Suprapubic skin (tissue), 4 donors: Measurements from ENCODE around the gene RCN2. TPM values are rescaled to one million over a fixed set of nuclear protein-coding genes. Genes with fewer than 3 reads are reported as not detected.
"Not testable (repeated sequence)": the region's sequence is repeated elsewhere in the genome, so short reads cannot be mapped to it uniquely, and the experiment has no call there.

ENCODE experiments used
- DNase-seq, 2 donors: peaks; one replicate each; pipeline ENCODE4 v3.0.0-alpha.2; 2019; ENCODE audit warnings: low spot score in 2 of 2
- H3K27ac ChIP-seq: fragments of 200-600 bp; sonication (generic); one replicate; pipeline ENCODE4 v1.5.1; 2019
- H3K27me3 ChIP-seq: fragments of 200-600 bp; sonication (generic); one replicate; pipeline ENCODE4 v1.5.1; 2019
- H3K36me3 ChIP-seq: fragments of 200-600 bp; sonication (generic); one replicate; pipeline ENCODE4 v1.5.1; 2019
- H3K4me1 ChIP-seq: fragments of 200-600 bp; sonication (generic); one replicate; pipeline ENCODE4 v1.5.1; 2019
- H3K4me3 ChIP-seq: fragments of 200-600 bp; sonication (generic); one replicate; pipeline ENCODE4 v1.5.1; 2019; ENCODE audit warnings: mild to moderate bottlenecking
- H3K9me3 ChIP-seq: fragments of 200-600 bp; sonication (generic); one replicate; pipeline ENCODE4 v1.5.1; 2019
- CTCF ChIP-seq, 2 donors: fragments of 200-600 bp in 1 of 2; fragments of 450-650 bp in 1 of 2; sonication (generic) in 1 of 2; IDR thresholded peaks; one replicate each; pipeline ENCODE4 v1.5.1; 2016 to 2019; ENCODE audit warnings: antibody characterized with exemption in 2 of 2, mild to moderate bottlenecking in 1 of 2, moderate library complexity in 1 of 2
- EP300 ChIP-seq: sonication (generic); formaldehyde crosslinking; IDR thresholded peaks from one replicate; pipeline ENCODE4 v1.6.1; 2017; ENCODE audit warnings: antibody characterized with exemption
- POLR2A ChIP-seq, 2 donors: fragments of 450-650 bp; IDR thresholded peaks; one replicate each; pipeline ENCODE4 v1.6.1; 2017; ENCODE audit warnings: antibody characterized with exemption in 2 of 2, mild to moderate bottlenecking in 2 of 2, moderate library complexity in 2 of 2
- POLR2AphosphoS5 ChIP-seq, 3 donors: sonication (generic); formaldehyde crosslinking; IDR thresholded peaks; one replicate each; pipeline ENCODE4 v1.6.1; 2017; ENCODE audit warnings: antibody characterized with exemption in 3 of 3
- WGBS: methylation state at CpG from one replicate; pipeline ENCODE4 v1.1.5; 2018; 5-methylcytosine and 5-hydroxymethylcytosine counted together
- total RNA-seq, 4 donors: library from RNA; depleted of rRNA; stranded (reverse); fragments of >200 nt; gene quantifications; one replicate each; pipeline ENCODE4 v1.1.0, GENCODE V29; 2016

Gene RCN2
- total RNA-seq, 4 donors from 2014 or later, result 18.3 to 33.1 (median 23.6) TPM

GRCh38 chr15:76963596-76963995, 32.0 kb downstream of the RCN2 start:
- Histone ChIP-seq H3K36me3 (no peaks in the 10 kb centered on the region), H3K27ac (no peak overlapping the region), H3K27me3 (no peaks in the 10 kb centered on the region), H3K9me3 (no peaks in the 10 kb centered on the region), H3K4me1 (peaks cover 3% of the 10 kb centered on the region), H3K4me3 (no peak overlapping the region)
- no peak for DNase-seq
- WGBS, result 52% methylated on average over 9 of the region's 9 CpGs
- no peak for TF ChIP-seq CTCF (IDR thresholded peaks at IDR 0.05)
- no peak for TF ChIP-seq EP300
- no peak for TF ChIP-seq POLR2A (IDR thresholded peaks at IDR 0.05)
- no peak for TF ChIP-seq POLR2AphosphoS5 (IDR thresholded peaks at IDR 0.05)

GRCh38 chr15:76964157-76964556, 32.6 kb downstream of the RCN2 start:
- peaks cover 3% of the 10 kb centered on the region for H3K4me1 ChIP-seq
- no peak overlapping the region for H3K27ac ChIP-seq
- DNase-seq, result no peak
- no peaks in the 10 kb centered on the region for H3K9me3 ChIP-seq
- H3K36me3 ChIP-seq, result no peaks in the 10 kb centered on the region
- TF ChIP-seq EP300, result no peak
- TF ChIP-seq POLR2A (IDR thresholded peaks at IDR 0.05), result no peak
- TF ChIP-seq POLR2AphosphoS5 (IDR thresholded peaks at IDR 0.05), result no peak
- TF ChIP-seq CTCF (IDR thresholded peaks at IDR 0.05), result no peak
- H3K4me3 ChIP-seq, result no peak overlapping the region
- H3K27me3 ChIP-seq, result no peaks in the 10 kb centered on the region
- 30% methylated on average over 5 of the region's 5 CpGs for WGBS

GRCh38 chr15:76966051-76966450, 34.5 kb downstream of the RCN2 start:
- H3K36me3 ChIP-seq, H3K27me3 ChIP-seq, DNase-seq, H3K27ac ChIP-seq, H3K9me3 ChIP-seq, H3K4me3 ChIP-seq, H3K4me1 ChIP-seq: not testable (repeated sequence)
- WGBS, result 60% methylated on average over 6 of the region's 7 CpGs

- TF ChIP-seq POLR2AphosphoS5 (IDR thresholded peaks at IDR 0.05), result no peak
- Histone ChIP-seq H3K36me3 (no peaks in the 10 kb centered on the region), H3K27me3 (no peaks in the 10 kb centered on the region), H3K4me1 (peaks cover 3% of the 10 kb centered on the region), H3K4me3 (no peak overlapping the region), H3K9me3 (no peaks in the 10 kb centered on the region), H3K27ac (no peak overlapping the region)
- 29% methylated on average over 4 of the region's 4 CpGs for WGBS
- DNase-seq, result no peak
Observed at GRCh38 chr15:76967067-76967466, 35.5 kb downstream of the RCN2 start.

GRCh38 chr15:76968306-76968705, 36.8 kb downstream of the RCN2 start:
- H3K27me3 ChIP-seq, result no peaks in the 10 kb centered on the region
- H3K36me3 ChIP-seq, result no peaks in the 10 kb centered on the region
- H3K4me1 ChIP-seq, result peaks cover 11% of the 10 kb centered on the region
- H3K9me3 ChIP-seq, result no peaks in the 10 kb centered on the region
- no peak for DNase-seq
- no peak overlapping the region for H3K27ac ChIP-seq
- TF ChIP-seq CTCF (IDR thresholded peaks at IDR 0.05), result no peak
- TF ChIP-seq POLR2A (IDR thresholded peaks at IDR 0.05), result no peak
- TF ChIP-seq POLR2AphosphoS5 (IDR thresholded peaks at IDR 0.05), result no peak
- no peak for TF ChIP-seq EP300
- 96% methylated on average over 1 of the region's 1 CpG for WGBS
- H3K4me3 ChIP-seq, result no peak overlapping the region

GRCh38 chr15:76972389-76973361, 41.1 kb downstream of the RCN2 start:
- Histone ChIP-seq H3K9me3 (no peaks in the 10 kb centered on the region), H3K4me1 (peaks cover 8% of the 10 kb centered on the region), H3K4me3 (no peak overlapping the region), H3K27me3 (no peaks in the 10 kb centered on the region), H3K27ac (no peak overlapping the region), H3K36me3 (no peaks in the 10 kb centered on the region)
- 35% methylated on average over 16 of the region's 21 CpGs for WGBS
- TF ChIP-seq CTCF (IDR thresholded peaks at IDR 0.05), result no peak
- no peak for TF ChIP-seq POLR2A (IDR thresholded peaks at IDR 0.05)
- TF ChIP-seq POLR2AphosphoS5 (IDR thresholded peaks at IDR 0.05), result no peak
- TF ChIP-seq EP300, result no peak
- no peak for DNase-seq
